GM12892 (cell line): ENCODE measurements around the gene SLAMF1.
A peak's percentile ranks its signal among the peaks of the same experiment; 100 is the strongest.
"Not testable (repeated sequence)": the region's sequence is repeated elsewhere in the genome, so short reads cannot be mapped to it uniquely, and the experiment has no call there.

Source experiments
- DNase-seq: peaks from one replicate; pipeline ENCODE4 v3.0.0; 2011; ENCODE audit not compliant: insufficient read length
- FAIRE-seq: peaks from 2 replicates; lab custom pipeline; 2011; peaks lifted over from hg19 to GRCh38; lab: Jason Lieb, UNC
- POLR2A ChIP-seq: IDR thresholded peaks from 2 replicates; pipeline ENCODE4 v1.6.1; 2011; ENCODE audit warnings: low read depth, low read length, control low read depth
- POLR2AphosphoS5 ChIP-seq: IDR thresholded peaks from 2 replicates; pipeline ENCODE4 v1.6.1; 2011; ENCODE audit warnings: low read depth, low read length, control low read depth
- TAF1 ChIP-seq: IDR thresholded peaks from 2 replicates; pipeline ENCODE4 v1.6.1; 2011; ENCODE audit warnings: low read depth, mild to moderate bottlenecking, control low read depth, low read length, borderline replicate concordance

Gene SLAMF1

DNA sequence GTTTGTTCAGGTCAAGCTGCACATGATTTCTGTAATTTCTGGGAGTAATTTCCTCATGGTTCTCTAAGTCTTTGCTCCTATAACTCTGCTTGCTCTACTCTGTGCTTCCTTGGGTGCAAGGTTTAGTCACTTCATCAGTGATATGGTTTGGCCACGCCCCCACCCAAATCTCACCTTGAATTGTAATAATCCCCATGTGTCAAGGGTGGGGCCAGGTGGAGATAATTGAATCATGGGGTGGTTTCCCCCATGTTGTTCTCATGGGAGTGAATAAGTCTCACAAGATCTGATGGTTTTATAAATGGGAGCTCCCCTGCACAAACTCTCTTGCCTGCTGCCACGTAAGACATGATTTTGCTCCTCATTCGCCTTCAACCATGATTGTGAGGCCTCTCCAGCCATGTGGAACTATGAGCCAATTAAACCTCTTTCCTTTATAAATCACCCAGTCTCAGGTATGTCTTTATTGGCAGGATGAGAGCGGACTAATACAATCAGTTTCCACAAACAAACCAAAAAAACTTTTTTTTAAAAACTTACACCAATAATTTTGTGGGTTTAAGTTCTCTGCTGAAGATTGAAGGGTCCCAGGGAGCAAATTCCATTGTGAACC is 19.1 kb downstream of the SLAMF1 start:
- FAIRE-seq, result peak; percentile 74
- not testable (repeated sequence) for DNase-seq
- TF ChIP-seq POLR2AphosphoS5, result 0 out of 2 replicates have a peak, but pooled peaks have one; percentile 6
- TF ChIP-seq POLR2A, result peak; percentile 49; the same call in 1 of the 2 replicates

DNA sequence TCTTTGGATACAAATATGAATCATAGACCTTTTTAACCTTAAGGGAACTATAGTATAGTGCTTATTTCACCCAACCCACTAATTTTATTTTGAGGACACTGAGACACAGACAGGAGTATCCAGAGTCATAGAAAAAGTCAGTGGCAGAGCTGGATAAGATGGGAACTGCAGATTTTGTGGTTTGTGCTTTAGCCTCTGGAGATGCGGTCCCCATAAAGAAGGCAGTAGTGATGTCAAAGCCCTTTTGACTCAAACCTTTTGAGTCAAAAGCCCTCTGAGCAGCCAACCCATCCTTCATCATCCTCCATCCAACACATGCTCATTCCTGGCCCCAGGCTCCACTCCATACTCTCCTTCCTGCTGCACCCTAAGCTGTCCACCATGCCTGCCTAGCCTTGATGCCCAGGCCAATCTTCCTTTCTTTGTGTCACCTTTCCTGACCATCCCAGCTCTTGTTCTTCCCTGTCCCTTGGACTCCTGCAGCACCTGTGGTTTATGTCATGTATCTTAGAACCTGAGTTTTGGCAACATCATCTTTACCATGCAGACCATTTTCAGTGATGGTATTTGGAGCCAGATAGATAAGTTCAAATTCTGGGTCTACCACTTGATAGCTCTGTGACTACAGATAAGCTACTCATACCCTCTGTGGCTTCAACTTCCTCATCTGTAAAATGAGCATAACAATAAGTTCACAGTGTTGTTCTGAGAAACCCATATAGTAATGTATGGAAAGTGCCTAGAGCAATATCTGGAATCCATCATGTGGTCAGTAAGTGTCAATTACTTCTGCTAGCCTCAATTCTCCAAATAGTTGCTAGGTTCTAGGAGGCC is 20.1 kb downstream of the SLAMF1 start:
- TF ChIP-seq POLR2A (peak; percentile 75), POLR2AphosphoS5 (peak; percentile 77), TAF1 (no peak)
- DNase-seq (no peak), FAIRE-seq (peak; percentile 88)

DNA sequence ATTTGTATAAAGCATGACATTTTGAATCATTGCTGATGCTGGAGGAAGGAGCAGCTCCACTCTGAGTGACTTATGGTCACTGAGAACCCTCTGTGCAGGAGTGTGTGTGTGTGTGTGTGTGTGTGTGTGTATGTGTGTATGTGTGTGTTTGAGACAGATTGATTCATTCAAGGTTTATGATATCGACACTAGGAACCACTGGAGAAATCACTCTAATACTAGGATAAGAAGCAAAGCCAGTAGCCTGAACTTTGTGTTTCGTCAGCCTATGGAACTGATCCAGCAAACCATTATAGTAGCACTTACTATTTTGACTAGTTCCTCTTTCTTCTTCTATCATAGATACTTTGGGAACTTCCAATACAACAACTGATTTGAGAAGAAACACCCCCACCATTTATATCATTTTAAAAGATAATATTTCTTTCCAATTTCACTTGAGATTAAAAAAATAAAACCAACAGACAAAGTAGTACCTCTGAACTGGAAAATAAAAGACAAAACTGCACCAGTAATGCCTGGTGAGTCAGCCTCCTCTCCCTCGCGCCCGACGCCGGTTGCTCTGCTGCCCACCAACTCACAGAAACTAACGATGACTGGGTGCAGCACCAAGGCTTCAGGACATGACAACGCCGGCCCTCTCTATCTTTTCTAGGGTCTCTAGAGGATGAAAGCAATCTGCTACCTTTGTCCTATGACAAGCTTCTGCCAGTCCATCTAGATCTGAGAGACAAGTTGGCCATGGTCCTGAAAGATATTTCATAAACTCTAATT is 20.9 kb downstream of the SLAMF1 start:
- no peak for DNase-seq
- FAIRE-seq, result peak; percentile 92
- TF ChIP-seq TAF1 (no peak), POLR2AphosphoS5 (peak; percentile 74)

DNA sequence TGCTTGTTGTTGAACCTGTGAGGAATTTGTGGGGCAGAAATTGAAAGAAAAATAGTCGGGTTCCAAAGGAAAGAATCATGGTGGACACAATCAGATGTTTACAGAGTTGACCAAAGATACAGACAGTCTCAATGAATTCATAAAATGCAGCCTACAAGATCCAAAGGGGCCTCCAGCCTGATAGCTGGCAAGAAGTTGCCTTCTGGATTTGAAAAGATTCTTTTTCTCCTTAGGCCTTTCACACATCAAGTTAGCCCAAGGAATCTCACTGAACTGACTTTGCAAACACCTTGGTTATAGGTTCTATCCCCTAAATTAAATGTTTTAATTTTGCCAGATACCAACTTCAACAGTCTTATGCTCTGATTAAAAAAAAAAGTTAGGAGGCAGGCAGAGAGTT is 21.5 kb downstream of the SLAMF1 start:
- FAIRE-seq, result no peak
- TF ChIP-seq TAF1 (no peak), POLR2AphosphoS5 (no peak), POLR2A (peak; percentile 49)
- DNase-seq, result no peak

DNA sequence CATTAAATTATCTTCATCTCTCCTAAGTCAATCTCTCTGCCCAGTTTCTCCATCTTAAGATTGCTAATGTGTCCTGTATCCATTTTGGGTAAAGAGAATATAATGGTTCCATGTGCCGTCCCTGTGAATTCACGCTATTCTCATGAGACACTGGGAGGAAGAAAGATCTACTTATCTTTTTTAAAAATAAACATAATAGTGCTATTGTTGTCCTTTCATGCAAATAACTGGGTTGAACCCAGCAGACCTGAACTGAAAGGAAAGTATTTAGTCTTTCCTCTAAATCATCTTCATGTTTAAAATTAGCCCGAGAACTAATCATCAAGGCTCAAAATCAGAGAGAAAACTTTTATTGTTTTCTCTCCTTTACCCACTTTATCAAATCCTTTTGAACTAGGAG is 22.4 kb downstream of the SLAMF1 start:
- FAIRE-seq (peak; percentile 84), DNase-seq (no peak)
- TF ChIP-seq POLR2A, result no peak
- no peak for TF ChIP-seq POLR2AphosphoS5
- TF ChIP-seq TAF1, result no peak

DNA sequence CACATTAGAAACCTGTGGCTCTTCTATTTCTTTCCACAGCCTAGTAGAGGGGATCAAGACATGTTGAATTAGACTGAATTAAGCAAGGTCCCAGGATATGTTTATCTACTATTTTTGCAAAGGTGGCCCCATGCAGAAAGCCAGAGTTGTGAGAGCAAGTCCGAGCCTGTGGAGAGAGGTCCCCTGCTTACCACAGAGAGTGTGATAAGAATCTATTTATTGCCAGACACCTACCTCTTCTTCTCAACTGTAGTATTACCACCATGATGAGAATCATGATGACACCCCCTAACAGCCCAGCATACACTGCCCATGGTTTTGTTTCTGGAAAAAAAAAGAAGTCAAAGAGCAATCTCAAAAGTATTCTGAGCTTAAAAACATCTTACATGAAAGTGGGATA is 23.0 kb downstream of the SLAMF1 start:
- no peak for DNase-seq
- peak; percentile 92 for FAIRE-seq
- no peak; the same call in 1 of the 2 replicates for TF ChIP-seq POLR2A
- TF ChIP-seq TAF1, result no peak
- no peak for TF ChIP-seq POLR2AphosphoS5

DNA sequence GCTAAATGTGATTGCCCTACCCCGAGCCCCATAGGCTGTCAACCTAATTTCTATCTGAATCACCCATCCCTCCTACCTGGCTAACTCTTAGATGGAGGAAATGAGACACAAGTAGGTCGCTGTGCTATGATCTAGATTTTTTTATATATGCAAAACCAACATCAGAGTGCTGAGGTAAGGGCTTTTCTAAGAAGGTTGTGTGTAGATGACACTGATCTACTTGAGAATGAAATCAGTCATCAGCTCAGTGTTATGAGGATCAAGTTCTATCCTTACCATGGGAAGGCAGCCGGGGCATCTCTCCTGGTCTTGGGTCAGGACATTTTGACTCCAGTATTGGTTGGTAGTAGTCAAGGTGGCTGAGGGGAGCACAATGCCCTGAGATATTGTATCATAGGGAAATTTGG is 23.6 kb downstream of the SLAMF1 start:
- 0 out of 2 replicates have a peak, but pooled peaks have one; percentile 19 for TF ChIP-seq TAF1
- 0 out of 2 replicates have a peak, but pooled peaks have one; percentile 25 for TF ChIP-seq POLR2AphosphoS5
- peak; percentile 59; the same call in 1 of the 2 replicates for TF ChIP-seq POLR2A
- FAIRE-seq (no peak), DNase-seq (no peak)

DNA sequence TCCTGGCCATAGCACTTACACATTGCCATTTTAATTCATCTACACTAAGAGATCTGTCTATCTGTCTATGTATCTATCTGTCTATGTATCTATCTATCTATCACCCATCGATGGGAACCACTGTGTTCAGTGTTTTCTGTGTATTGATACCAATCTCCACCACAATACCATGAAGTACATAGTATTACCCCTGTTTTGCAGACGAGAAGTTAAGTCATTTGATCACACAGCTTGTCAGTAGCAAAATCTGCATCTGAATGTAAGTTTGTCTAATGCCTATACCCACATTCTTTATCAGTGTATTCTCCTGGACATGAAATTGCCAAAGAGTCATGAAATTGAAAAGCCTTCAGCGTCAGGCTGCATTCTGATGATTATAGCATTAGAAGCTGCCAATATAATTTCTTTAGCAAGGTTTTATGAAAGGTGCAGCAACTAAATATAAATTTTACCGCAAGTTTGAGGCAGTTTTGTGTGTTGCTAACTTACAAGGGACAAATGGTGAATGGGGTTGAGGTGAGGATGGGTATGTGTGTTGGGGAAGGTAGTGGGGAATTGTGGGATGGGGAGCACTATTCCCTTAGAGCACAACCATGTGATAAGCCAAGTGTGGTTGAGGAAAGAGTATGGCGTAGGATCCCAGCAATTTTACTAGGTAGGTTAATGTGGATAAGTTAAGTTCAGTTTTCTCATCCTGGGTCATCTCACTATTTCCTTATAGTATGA is 24.2 kb downstream of the SLAMF1 start:
- peak; percentile 21 for FAIRE-seq
- peak; percentile 63; the same call in 1 of the 2 replicates for TF ChIP-seq POLR2A
- no peak for TF ChIP-seq TAF1
- peak; percentile 57; the same call in 1 of the 2 replicates for TF ChIP-seq POLR2AphosphoS5

DNA sequence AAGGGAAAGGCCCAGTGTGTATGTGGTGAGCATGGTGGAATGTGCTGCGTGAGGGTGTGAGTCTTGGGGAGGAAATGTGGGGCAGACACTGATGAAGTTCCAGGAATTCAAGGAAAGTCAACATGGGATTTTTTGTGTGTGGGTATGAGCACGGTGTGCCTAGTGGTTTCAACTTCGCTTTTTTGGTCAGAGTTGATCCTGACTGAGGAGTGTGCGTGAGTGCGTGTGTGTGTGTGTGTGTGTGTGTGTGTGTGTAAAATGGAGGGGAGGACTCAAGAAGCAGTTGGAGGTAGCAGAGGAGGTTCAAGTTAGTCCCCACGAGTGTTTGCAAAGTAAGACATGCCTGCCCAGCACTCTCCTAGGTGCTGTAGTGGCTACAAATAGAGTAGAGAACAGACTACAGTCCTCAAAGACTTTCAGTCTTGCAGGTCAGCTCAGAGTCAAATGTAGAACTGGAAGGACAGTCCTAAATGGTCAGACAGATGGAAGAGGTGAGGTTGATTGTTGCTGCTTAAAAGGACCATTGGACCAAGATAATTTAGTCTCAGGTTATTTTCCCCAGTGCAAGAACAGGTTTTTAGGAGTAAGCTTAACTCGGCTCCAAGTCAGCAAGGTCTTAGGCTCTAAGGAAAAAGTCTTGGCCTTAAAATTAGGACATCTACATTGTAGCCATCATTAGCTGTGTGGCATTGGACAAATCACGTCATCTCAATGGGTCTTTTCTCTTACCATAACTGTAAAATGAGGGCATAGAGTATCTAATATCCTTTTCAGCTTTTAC is 25.0 kb downstream of the SLAMF1 start:
- TF ChIP-seq POLR2AphosphoS5 (peak; percentile 73), POLR2A (no peak; the same call in none of the 2 replicates)
- no peak for DNase-seq
- FAIRE-seq, result peak; percentile 93

More for the DNA sequence above, 24.2 kb downstream of the SLAMF1 start:
- no peak for DNase-seq

DNA sequence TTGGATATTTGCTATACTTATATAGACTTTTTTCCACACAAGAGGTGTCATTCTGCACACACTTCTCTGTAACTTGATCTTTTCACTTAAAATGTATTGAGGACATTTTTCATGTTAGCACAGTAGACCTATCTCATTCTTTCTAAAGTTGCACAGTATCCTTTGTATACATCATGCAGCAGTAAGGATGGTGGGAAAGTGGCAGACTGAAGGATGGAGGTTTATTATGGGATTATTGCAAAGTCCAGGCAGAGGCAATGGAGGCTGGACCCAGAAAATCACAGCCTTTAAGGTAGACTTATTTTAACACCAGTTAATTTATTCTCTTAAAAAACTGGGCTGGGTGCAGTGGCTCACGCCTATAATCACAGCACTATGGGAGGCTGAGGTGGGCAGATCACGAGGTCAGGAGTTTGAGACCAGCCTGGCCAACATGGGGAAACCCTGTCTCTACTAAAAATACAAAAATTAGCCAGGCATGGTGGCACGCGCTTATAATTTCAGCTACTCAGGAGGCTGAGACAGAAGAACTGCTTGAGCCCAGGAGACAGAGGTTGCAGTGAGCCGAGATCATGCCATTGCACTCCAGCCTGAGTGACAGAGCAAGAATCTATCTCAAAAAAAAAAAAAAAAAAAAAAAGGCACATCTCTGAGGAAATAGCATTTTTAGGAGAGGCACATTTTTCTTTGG is 25.8 kb downstream of the SLAMF1 start:
- TF ChIP-seq TAF1 (no peak), POLR2A (0 out of 2 replicates have a peak, but pooled peaks have one; percentile 5)
- FAIRE-seq (peak; percentile 27), DNase-seq (no peak)
